HCT116 (cell line): ENCODE measurements around the gene MIEN1.

Experiments used
- EZH2 ChIP-seq: fragments of 200-600 bp; sonication (generic); IDR thresholded peaks from 2 replicates; pipeline ENCODE4 v1.6.1; 2017; ENCODE audit warnings: antibody characterized with exemption, mixed run types
- EZH2phosphoT487 ChIP-seq: fragments of 200-600 bp; IDR thresholded peaks from 2 replicates; pipeline ENCODE4 v1.6.1; 2018; ENCODE audit warnings: antibody characterized with exemption, borderline replicate concordance
- FOSL1 ChIP-seq: IDR thresholded peaks from 2 replicates; pipeline ENCODE4 v1.6.1; 2012; ENCODE audit warnings: low read depth
- POLR2A ChIP-seq: IDR thresholded peaks from 2 replicates; pipeline ENCODE4 v1.7.0; 2011; ENCODE audit warnings: borderline replicate concordance; ENCODE audit not compliant: insufficient read depth, insufficient read length; ENCODE audit errors: extremely low read depth
- POLR2AphosphoS5 ChIP-seq: IDR thresholded peaks from 2 replicates; pipeline ENCODE4 v1.6.1; 2011; ENCODE audit warnings: mild to moderate bottlenecking, low read depth, low read length, moderate library complexity
- RAD21 ChIP-seq: IDR thresholded peaks from 2 replicates; pipeline ENCODE4 v1.6.1; 2012; ENCODE audit warnings: low read depth, mild to moderate bottlenecking
- SP1 ChIP-seq: IDR thresholded peaks from 2 replicates; pipeline ENCODE4 v1.6.1; 2012; ENCODE audit warnings: low read depth
- SRF ChIP-seq: IDR thresholded peaks from 2 replicates; pipeline ENCODE4 v1.6.1; 2012; ENCODE audit warnings: low read depth
- YY1 ChIP-seq: IDR thresholded peaks from 2 replicates; pipeline ENCODE4 v1.6.1; 2011; ENCODE audit warnings: low read length, low read depth, moderate library complexity, mild to moderate bottlenecking; ENCODE audit not compliant: insufficient replicate concordance; ENCODE audit errors: extremely low read depth
- ZBTB33 ChIP-seq: IDR thresholded peaks from 2 replicates; pipeline ENCODE4 v1.6.1; 2011; ENCODE audit warnings: mild to moderate bottlenecking, low read length, moderate library complexity; ENCODE audit not compliant: insufficient replicate concordance; ENCODE audit errors: extremely low read depth
- TF ChIP-seq, protein P1 (sequence below), 3 experiments: fragments of 200-600 bp in 1 of 3; sonication (generic) in 1 of 3; IDR thresholded peaks in 2 of 3; conservative IDR thresholded peaks in 1 of 3; 2 replicates each; pipeline ENCODE4 v1.5.1; 2012 to 2017; ENCODE audit warnings: low read depth in 2 of 3, low read length in 2 of 3, antibody characterized with exemption in 1 of 3, borderline replicate concordance in 1 of 3, control low read depth in 1 of 3, mild to moderate bottlenecking in 1 of 3, mixed read lengths in 1 of 3, mixed run types in 1 of 3, moderate library complexity in 1 of 3; ENCODE audit not compliant: insufficient read depth in 1 of 3
- TF ChIP-seq, protein P2 (sequence below): IDR thresholded peaks from 2 replicates; pipeline ENCODE4 v1.6.1; 2012
- TF ChIP-seq, protein P3 (sequence below): IDR thresholded peaks from 2 replicates; pipeline ENCODE4 v1.6.1; 2012; ENCODE audit warnings: low read depth
- TF ChIP-seq, protein P4 (sequence below): IDR thresholded peaks from 2 replicates; pipeline ENCODE4 v1.6.1; 2012

GRCh38 chr17:39729280-39729851 lies 966 bp downstream of the MIEN1 start:
- TF ChIP-seq, protein P1, sequence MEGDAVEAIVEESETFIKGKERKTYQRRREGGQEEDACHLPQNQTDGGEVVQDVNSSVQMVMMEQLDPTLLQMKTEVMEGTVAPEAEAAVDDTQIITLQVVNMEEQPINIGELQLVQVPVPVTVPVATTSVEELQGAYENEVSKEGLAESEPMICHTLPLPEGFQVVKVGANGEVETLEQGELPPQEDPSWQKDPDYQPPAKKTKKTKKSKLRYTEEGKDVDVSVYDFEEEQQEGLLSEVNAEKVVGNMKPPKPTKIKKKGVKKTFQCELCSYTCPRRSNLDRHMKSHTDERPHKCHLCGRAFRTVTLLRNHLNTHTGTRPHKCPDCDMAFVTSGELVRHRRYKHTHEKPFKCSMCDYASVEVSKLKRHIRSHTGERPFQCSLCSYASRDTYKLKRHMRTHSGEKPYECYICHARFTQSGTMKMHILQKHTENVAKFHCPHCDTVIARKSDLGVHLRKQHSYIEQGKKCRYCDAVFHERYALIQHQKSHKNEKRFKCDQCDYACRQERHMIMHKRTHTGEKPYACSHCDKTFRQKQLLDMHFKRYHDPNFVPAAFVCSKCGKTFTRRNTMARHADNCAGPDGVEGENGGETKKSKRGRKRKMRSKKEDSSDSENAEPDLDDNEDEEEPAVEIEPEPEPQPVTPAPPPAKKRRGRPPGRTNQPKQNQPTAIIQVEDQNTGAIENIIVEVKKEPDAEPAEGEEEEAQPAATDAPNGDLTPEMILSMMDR (IDR thresholded peaks at IDR 0.05 in 2 of 3, conservative IDR thresholded peaks at IDR 0.05 in 1 of 3; ENCODE audit: borderline replicate concordance in 1 of 3, insufficient read depth in 1 of 3, low read depth in 2 of 3, low read length in 2 of 3) = no peak
- TF ChIP-seq RAD21 (no peak), EZH2 (no peak), POLR2A (no peak), EZH2phosphoT487 (no peak), ZBTB33 (no peak), SP1 (no peak), SRF (no peak), POLR2AphosphoS5 (no peak), FOSL1 (no peak), YY1 (no peak)
- TF ChIP-seq, protein P2, sequence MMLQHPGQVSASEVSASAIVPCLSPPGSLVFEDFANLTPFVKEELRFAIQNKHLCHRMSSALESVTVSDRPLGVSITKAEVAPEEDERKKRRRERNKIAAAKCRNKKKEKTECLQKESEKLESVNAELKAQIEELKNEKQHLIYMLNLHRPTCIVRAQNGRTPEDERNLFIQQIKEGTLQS = no peak
- TF ChIP-seq, protein P3, sequence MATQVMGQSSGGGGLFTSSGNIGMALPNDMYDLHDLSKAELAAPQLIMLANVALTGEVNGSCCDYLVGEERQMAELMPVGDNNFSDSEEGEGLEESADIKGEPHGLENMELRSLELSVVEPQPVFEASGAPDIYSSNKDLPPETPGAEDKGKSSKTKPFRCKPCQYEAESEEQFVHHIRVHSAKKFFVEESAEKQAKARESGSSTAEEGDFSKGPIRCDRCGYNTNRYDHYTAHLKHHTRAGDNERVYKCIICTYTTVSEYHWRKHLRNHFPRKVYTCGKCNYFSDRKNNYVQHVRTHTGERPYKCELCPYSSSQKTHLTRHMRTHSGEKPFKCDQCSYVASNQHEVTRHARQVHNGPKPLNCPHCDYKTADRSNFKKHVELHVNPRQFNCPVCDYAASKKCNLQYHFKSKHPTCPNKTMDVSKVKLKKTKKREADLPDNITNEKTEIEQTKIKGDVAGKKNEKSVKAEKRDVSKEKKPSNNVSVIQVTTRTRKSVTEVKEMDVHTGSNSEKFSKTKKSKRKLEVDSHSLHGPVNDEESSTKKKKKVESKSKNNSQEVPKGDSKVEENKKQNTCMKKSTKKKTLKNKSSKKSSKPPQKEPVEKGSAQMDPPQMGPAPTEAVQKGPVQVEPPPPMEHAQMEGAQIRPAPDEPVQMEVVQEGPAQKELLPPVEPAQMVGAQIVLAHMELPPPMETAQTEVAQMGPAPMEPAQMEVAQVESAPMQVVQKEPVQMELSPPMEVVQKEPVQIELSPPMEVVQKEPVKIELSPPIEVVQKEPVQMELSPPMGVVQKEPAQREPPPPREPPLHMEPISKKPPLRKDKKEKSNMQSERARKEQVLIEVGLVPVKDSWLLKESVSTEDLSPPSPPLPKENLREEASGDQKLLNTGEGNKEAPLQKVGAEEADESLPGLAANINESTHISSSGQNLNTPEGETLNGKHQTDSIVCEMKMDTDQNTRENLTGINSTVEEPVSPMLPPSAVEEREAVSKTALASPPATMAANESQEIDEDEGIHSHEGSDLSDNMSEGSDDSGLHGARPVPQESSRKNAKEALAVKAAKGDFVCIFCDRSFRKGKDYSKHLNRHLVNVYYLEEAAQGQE = no peak
- TF ChIP-seq, protein P4, sequence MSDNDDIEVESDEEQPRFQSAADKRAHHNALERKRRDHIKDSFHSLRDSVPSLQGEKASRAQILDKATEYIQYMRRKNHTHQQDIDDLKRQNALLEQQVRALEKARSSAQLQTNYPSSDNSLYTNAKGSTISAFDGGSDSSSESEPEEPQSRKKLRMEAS = no peak
